Measurements from ENCODE around the gene CAMSAP1.

GRCh38 chr9:135877791-135878527 is 29.4 kb downstream of the CAMSAP1 start:
- TF ChIP-seq, protein P1, sequence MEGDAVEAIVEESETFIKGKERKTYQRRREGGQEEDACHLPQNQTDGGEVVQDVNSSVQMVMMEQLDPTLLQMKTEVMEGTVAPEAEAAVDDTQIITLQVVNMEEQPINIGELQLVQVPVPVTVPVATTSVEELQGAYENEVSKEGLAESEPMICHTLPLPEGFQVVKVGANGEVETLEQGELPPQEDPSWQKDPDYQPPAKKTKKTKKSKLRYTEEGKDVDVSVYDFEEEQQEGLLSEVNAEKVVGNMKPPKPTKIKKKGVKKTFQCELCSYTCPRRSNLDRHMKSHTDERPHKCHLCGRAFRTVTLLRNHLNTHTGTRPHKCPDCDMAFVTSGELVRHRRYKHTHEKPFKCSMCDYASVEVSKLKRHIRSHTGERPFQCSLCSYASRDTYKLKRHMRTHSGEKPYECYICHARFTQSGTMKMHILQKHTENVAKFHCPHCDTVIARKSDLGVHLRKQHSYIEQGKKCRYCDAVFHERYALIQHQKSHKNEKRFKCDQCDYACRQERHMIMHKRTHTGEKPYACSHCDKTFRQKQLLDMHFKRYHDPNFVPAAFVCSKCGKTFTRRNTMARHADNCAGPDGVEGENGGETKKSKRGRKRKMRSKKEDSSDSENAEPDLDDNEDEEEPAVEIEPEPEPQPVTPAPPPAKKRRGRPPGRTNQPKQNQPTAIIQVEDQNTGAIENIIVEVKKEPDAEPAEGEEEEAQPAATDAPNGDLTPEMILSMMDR (conservative IDR thresholded peaks at IDR 0.05): no peak
- no peak for TF ChIP-seq ZFX (IDR thresholded peaks at IDR 0.05)

Data from C4-2B (cell line).